Ovary (tissue), 3 donors: Measurements from ENCODE around the gene SFSWAP.

Source experiments
- CTCF ChIP-seq, 3 donors: fragments of 450-650 bp in 2 of 3; fragments of 200-600 bp in 1 of 3; IDR thresholded peaks; one replicate each; pipeline versions ENCODE4 v1.5.1 to v1.8.0; 2016 to 2022; ENCODE audit warnings: antibody characterized with exemption in 3 of 3, mild to moderate bottlenecking in 1 of 3
- EP300 ChIP-seq: sonication (generic); formaldehyde crosslinking; IDR thresholded peaks from one replicate; pipeline ENCODE4 v1.6.1; 2017; ENCODE audit warnings: antibody characterized with exemption
- POLR2A ChIP-seq: fragments of 450-650 bp; IDR thresholded peaks from one replicate; pipeline ENCODE4 v1.6.1; 2017; ENCODE audit warnings: antibody characterized with exemption, mild to moderate bottlenecking, moderate library complexity
- donor health status: DM: no; HTN: no; CAD: no.

- TF ChIP-seq POLR2A (no peak), CTCF (IDR thresholded peaks at IDR 0.05) (no peak), EP300 (no peak)
Measured at GRCh38 chr12:131749618-131750315, 38.9 kb downstream of the SFSWAP start.
